ENCODE measurements around the gene SSBP2.

GRCh38 chr5:81776258-81776657 is 25.4 kb upstream of the SSBP2 start:
- TF ChIP-seq CTCF (conservative IDR thresholded peaks at IDR 0.05 in 1 of 2, IDR thresholded peaks at IDR 0.05 in 1 of 2; ENCODE audit: low read depth in 1 of 2, low read length in 2 of 2) (no peak), EZH2 (IDR thresholded peaks at IDR 0.05; ENCODE audit: low read length, missing control alignments) (no peak)
